OCI-LY7 (cell line): ENCODE results near the gene OTUD4.

Source experiments
- EZH2phosphoT487 ChIP-seq: fragments of 200-600 bp; sonication (generic); IDR thresholded peaks from 2 replicates; pipeline ENCODE4 v1.6.1; 2018; ENCODE audit warnings: low read depth, borderline replicate concordance, mild to moderate bottlenecking, mixed run types, antibody characterized with exemption, low read length, moderate library complexity, mixed read lengths
- TF ChIP-seq, protein P1 (sequence below): fragments of 200-600 bp; sonication (generic); conservative IDR thresholded peaks from 2 replicates; pipeline ENCODE4 v1.5.1; 2014; ENCODE audit warnings: mild to moderate bottlenecking, antibody characterized with exemption, low read length, moderate library complexity, mixed read lengths

DNA sequence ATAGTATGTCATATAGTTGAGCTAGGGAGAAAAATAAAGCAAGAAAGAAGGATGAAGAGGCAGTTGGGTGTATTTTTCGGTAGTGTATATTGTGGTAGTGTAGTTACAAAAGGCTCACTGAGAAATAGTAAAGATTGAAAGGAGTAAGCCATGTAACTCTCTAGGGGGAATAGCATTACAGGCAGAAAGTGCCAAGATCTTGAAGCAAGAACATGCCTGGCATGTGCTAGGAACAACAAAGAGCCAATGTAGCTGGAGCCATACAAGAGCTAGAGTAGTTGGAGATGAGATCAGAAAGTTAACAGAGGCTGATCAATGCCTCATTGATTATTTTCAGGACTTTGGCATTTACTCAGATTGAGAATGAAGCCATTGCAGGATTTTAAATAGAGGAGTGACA lies 79.3 kb downstream of the OTUD4 start:
- TF ChIP-seq, protein P1, sequence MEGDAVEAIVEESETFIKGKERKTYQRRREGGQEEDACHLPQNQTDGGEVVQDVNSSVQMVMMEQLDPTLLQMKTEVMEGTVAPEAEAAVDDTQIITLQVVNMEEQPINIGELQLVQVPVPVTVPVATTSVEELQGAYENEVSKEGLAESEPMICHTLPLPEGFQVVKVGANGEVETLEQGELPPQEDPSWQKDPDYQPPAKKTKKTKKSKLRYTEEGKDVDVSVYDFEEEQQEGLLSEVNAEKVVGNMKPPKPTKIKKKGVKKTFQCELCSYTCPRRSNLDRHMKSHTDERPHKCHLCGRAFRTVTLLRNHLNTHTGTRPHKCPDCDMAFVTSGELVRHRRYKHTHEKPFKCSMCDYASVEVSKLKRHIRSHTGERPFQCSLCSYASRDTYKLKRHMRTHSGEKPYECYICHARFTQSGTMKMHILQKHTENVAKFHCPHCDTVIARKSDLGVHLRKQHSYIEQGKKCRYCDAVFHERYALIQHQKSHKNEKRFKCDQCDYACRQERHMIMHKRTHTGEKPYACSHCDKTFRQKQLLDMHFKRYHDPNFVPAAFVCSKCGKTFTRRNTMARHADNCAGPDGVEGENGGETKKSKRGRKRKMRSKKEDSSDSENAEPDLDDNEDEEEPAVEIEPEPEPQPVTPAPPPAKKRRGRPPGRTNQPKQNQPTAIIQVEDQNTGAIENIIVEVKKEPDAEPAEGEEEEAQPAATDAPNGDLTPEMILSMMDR, result no peak
- no peak for TF ChIP-seq EZH2phosphoT487
